Urinary bladder (tissue), 4 donors: ENCODE measurements around the gene RARRES2. TPM values are rescaled to one million over a fixed set of nuclear protein-coding genes. Genes with fewer than 3 reads are reported as not detected.
"Not testable (repeated sequence)": the region's sequence is repeated elsewhere in the genome, so short reads cannot be mapped to it uniquely, and the experiment has no call there.

Experiments
- DNase-seq: peaks from one replicate; pipeline ENCODE4 v3.0.0-alpha.2; 2015; ENCODE audit errors: extremely low spot score
- H3K27ac ChIP-seq: one replicate; pipeline ENCODE4 v1.5.1; 2013; ENCODE audit warnings: low read depth, mild to moderate bottlenecking, moderate library complexity
- H3K36me3 ChIP-seq: one replicate; pipeline ENCODE4 v1.6.1; 2013; ENCODE audit warnings: mild to moderate bottlenecking, moderate library complexity; ENCODE audit not compliant: insufficient read depth
- H3K4me1 ChIP-seq: one replicate; pipeline ENCODE4 v1.6.1; 2013; ENCODE audit warnings: mild to moderate bottlenecking, moderate library complexity; ENCODE audit not compliant: insufficient read depth
- H3K4me3 ChIP-seq: one replicate; pipeline ENCODE4 v1.5.1; 2013; ENCODE audit warnings: low read depth, low read length
- WGBS: extraction: QIAGEN DNeasy Blood & Tissue Kit; methylation state at CpG from one replicate; pipeline ENCODE4 v1.1.7; 2013; 5-methylcytosine and 5-hydroxymethylcytosine counted together
- polyA plus RNA-seq: library from polyadenylated mRNA; stranded (reverse); fragments of 200-250 nt; gene quantifications from one replicate; pipeline ENCODE4 v1.2.3, GENCODE V29; 2013
- total RNA-seq: library from RNA; depleted of rRNA; stranded (reverse); fragments of >200 nt; gene quantifications from one replicate; pipeline ENCODE4 v1.2.3, GENCODE V29; 2014
- donor health status: healthy with polysubstance abuse.
- donor health status: healthy.

RARRES2 gene
- total and polyA plus RNA-seq, 2 donors = 86.2 to 400 TPM

- WGBS = 52% methylated on average over 2 of the region's 2 CpGs
These were observed 35.5 kb downstream of the RARRES2 start for GRCh38 chr7:150305903-150306284.

GRCh38 chr7:150305259-150305902 lies 36.0 kb downstream of the RARRES2 start:
- H3K27ac ChIP-seq, H3K4me1 ChIP-seq, H3K4me3 ChIP-seq, H3K36me3 ChIP-seq, DNase-seq: not testable (repeated sequence)
- 85% methylated on average over 11 of the region's 11 CpGs for WGBS

More at GRCh38 chr7:150305903-150306284, 35.5 kb downstream of the RARRES2 start:
- H3K27ac ChIP-seq, DNase-seq, H3K36me3 ChIP-seq, H3K4me3 ChIP-seq, H3K4me1 ChIP-seq: not testable (repeated sequence)

GRCh38 chr7:150304499-150305258 lies 36.8 kb downstream of the RARRES2 start:
- H3K27ac ChIP-seq, H3K36me3 ChIP-seq, DNase-seq, H3K4me3 ChIP-seq, H3K4me1 ChIP-seq: not testable (repeated sequence)
- WGBS = 73% methylated on average over 8 of the region's 8 CpGs

- DNase-seq, H3K4me3 ChIP-seq, H3K4me1 ChIP-seq, H3K27ac ChIP-seq, H3K36me3 ChIP-seq: not testable (repeated sequence)
- 57% methylated on average over 1 of the region's 1 CpG for WGBS
These were observed 38.5 kb downstream of the RARRES2 start for GRCh38 chr7:150302908-150303310.

GRCh38 chr7:150297978-150298377 lies 43.5 kb downstream of the RARRES2 start:
- DNase-seq, H3K4me3 ChIP-seq, H3K27ac ChIP-seq, H3K4me1 ChIP-seq, H3K36me3 ChIP-seq: not testable (repeated sequence)

- not testable (repeated sequence) for H3K27ac ChIP-seq, H3K4me3 ChIP-seq, H3K36me3 ChIP-seq, DNase-seq, H3K4me1 ChIP-seq
- 79% methylated on average over 9 of the region's 10 CpGs for WGBS
These were observed 44.6 kb downstream of the RARRES2 start for GRCh38 chr7:150296802-150297201.

GRCh38 chr7:150295614-150296013 lies 45.8 kb downstream of the RARRES2 start:
- not testable (repeated sequence) for H3K36me3 ChIP-seq, H3K4me3 ChIP-seq, H3K4me1 ChIP-seq, DNase-seq, H3K27ac ChIP-seq
- WGBS = 56% methylated on average over 3 of the region's 8 CpGs

- H3K4me1 ChIP-seq, H3K4me3 ChIP-seq, DNase-seq, H3K27ac ChIP-seq, H3K36me3 ChIP-seq: not testable (repeated sequence)
- WGBS = 85% methylated on average over 8 of the region's 8 CpGs
These were observed 46.4 kb downstream of the RARRES2 start for GRCh38 chr7:150295027-150295426.

- not testable (repeated sequence) for DNase-seq, H3K4me1 ChIP-seq, H3K4me3 ChIP-seq, H3K27ac ChIP-seq, H3K36me3 ChIP-seq
- 41% methylated on average over 6 of the region's 6 CpGs for WGBS
These were observed 51.1 kb downstream of the RARRES2 start for GRCh38 chr7:150290317-150290716.

GRCh38 chr7:150288816-150289215 lies 52.6 kb downstream of the RARRES2 start:
- not testable (repeated sequence) for H3K4me1 ChIP-seq, H3K4me3 ChIP-seq, DNase-seq, H3K36me3 ChIP-seq, H3K27ac ChIP-seq
- WGBS = 94% methylated on average over 5 of the region's 6 CpGs

Other genes with a start within 250 kb of the RARRES2 start
- 3.7 TPM for gene LRRC61, start 18.3 kb downstream of the RARRES2 start, total RNA-seq
- 11.8 TPM for gene LRRC61, start 18.3 kb downstream of the RARRES2 start, polyA plus RNA-seq
- gene ACTR3C, start 18.1 kb downstream of the RARRES2 start, total RNA-seq = 6.5 TPM
- 3.4 TPM for gene ACTR3C, start 18.1 kb downstream of the RARRES2 start, polyA plus RNA-seq
- 25.2 TPM for gene REPIN1, start 27.2 kb upstream of the RARRES2 start, total RNA-seq
- gene REPIN1, start 27.2 kb upstream of the RARRES2 start, polyA plus RNA-seq = 76.7 TPM
- gene ZNF775, start 37.7 kb upstream of the RARRES2 start, total RNA-seq = 5.1 TPM
- 11.6 TPM for gene ZNF775, start 37.7 kb upstream of the RARRES2 start, polyA plus RNA-seq
- gene GIMAP8, start 109.0 kb upstream of the RARRES2 start, total RNA-seq = 15.2 TPM
- 14.3 TPM for gene GIMAP8, start 109.0 kb upstream of the RARRES2 start, polyA plus RNA-seq
- 16.2 TPM for gene GIMAP7, start 173.2 kb upstream of the RARRES2 start, total RNA-seq
- gene GIMAP7, start 173.2 kb upstream of the RARRES2 start, polyA plus RNA-seq = 33.2 TPM
- gene GIMAP4, start 225.8 kb upstream of the RARRES2 start, total RNA-seq = 43.9 TPM
- gene GIMAP4, start 225.8 kb upstream of the RARRES2 start, polyA plus RNA-seq = 41.1 TPM